SKM-1 treated with dmso at 0.1 percent for 144 hours (cell line): Measurements from ENCODE around the gene DNAH11.
A peak's percentile ranks its signal among the peaks of the same experiment; 100 is the strongest.
"Not testable (repeated sequence)": the region's sequence is repeated elsewhere in the genome, so short reads cannot be mapped to it uniquely, and the experiment has no call there.

ENCODE experiments used
- DNase-seq: peaks from one replicate; lab custom pipeline; 2025; ENCODE audit not compliant: unreplicated experiment; lab: John Stamatoyannopoulos, UW

Gene DNAH11

DNA sequence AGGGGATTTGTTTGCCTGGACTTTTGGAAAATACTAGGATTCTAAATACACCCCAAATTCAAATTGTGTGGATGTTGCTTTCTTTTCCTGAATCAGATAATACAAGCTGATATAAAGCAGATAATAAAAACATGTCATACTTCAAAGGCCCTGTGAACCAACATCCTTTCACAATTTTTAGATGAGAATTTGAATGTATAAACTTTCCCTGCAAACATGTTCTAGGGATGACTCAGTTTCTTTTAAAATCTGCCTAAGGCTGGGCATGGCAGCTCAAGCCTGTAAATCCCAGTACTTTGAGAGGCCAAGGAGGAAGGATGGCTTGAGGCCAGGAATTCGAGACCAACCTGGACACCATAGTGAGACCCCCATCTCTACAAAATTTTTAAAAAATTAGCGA is 340.7 kb downstream of the DNAH11 start:
- DNase-seq: not testable (repeated sequence)

DNA sequence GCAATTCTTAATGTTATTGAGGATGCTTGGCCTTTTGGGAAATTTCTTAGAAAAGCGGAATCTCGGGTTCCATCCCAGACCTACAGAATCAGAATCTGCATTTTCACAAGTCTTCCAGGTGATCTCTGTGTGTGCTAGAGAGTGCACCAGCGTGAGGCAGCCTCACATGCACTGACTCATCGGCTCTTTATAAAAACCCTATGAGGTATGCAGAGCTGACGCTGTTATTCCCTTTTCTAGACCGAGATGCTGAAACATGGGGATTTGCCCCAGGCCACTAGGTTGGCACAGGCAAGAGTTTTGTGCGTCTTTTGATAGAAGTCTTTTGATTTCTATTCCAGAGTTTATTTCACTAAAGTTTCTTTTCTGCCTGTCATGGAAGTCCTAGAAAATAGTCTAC is 341.7 kb downstream of the DNAH11 start:
- DNase-seq: no peak

DNA sequence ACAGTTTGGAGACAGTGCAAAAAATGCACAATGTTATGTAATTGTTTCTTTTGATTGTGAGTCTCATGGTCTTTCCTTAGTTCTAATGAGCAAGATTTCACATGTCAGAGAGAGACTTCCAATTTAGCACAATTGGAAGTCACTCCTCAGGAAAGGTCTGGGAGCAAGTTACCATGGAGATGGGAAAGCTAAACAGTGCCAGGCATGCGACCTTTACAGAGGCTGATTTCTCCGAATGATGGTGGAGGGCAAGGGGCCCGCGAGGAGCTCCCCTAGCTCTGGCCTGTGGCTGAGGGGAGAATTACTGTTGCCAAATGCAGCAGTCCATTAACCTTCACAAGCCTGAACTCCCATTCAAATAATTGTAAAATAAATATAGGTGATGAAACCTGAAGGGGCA is 343.6 kb downstream of the DNAH11 start:
- no peak for DNase-seq

GRCh38 chr7:21887353-21887752 is 344.5 kb downstream of the DNAH11 start:
- no peak for DNase-seq

DNA sequence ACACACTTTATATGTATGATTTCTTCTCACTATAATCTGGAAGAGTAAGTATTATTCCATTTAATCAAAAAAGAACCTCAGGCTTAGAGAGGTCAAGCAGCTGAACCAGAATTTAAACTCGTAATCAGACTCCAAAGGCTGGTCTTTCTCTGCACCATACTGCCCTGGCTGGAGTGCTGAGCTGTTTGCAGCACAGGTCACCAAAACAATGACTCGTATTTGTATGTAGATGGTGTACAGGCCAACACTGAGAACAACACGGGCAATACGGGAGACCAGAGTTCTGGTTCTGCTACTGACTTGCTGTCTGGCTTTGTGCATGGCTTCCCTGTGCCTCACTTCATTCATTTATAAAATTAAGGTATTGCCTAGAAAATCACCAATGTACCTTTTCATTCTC is 344.9 kb downstream of the DNAH11 start:
- DNase-seq: no peak

DNA sequence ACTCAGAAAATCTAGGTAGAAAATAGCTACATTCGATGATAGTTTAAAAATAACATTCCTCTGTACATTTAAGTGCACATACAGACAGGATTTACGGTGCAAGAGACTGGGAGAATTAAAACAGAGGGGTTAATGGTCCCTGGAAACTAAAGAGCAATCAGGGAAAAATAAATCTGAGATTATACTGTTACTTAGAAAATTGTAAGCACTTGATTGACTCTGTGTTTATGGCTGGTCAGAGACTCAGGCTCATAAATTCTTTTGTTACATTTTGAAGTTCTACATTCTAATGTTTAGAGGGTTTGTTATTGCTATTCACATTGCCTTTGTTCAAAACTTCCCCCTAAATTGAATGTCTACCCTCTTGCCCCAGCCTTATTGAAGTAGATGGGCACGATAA is 348.5 kb downstream of the DNAH11 start:
- DNase-seq: no peak

- DNase-seq: no peak
Measured at GRCh38 chr7:21893401-21893800, 350.6 kb downstream of the DNAH11 start.

- DNase-seq: peak; percentile 78
Measured at GRCh38 chr7:21898265-21898930, 355.6 kb downstream of the DNAH11 start.

DNA sequence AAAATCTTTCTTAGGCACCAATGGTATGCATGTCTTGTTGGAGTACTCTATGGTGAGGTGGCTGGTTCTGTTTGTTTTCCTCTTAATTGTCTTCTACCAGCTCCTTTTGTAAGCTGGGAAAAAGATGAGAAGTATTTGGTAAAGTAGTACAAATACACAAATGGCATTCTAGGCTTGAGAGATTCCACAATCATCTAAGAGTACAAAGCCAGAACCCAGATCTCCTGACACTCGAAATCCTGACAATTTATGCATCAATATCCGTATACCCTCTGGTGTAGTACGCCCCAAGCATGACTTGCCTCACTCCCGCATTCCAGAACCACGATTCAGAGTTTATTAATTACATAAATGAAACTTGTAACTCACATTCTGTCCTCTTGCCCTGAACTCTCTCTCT is 359.4 kb downstream of the DNAH11 start:
- DNase-seq: no peak

- DNase-seq: no peak
Measured at GRCh38 chr7:21903020-21903786, 360.4 kb downstream of the DNAH11 start.

- DNase-seq: no peak
Measured at GRCh38 chr7:21908746-21909145, 365.9 kb downstream of the DNAH11 start.

DNA sequence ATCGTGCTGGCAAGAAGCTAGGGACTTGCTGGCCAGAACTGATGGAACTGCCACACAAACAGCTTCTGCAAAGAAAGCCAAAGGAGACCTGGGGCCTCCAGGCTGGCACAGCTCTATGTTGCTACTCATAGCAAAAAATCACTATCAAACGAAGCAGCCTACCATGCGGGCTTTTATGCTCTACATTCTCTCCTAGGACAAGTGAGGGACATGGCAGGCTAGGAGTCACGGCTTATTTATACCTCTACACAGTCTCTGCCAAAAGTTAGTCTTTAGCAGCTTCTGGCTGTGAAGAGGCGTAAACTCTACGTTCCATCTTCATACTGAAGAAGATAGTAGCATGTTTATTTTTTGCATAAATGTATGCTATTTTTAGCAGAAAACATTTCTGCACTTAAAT is 367.4 kb downstream of the DNAH11 start:
- no peak for DNase-seq

GRCh38 chr7:21911341-21911875 is 368.6 kb downstream of the DNAH11 start:
- DNase-seq: no peak

GRCh38 chr7:21912305-21912704 is 369.5 kb downstream of the DNAH11 start:
- DNase-seq: no peak

- no peak for DNase-seq
Measured at GRCh38 chr7:21912931-21913780, 370.3 kb downstream of the DNAH11 start.

- DNase-seq: no peak
Measured at GRCh38 chr7:21914671-21915070, 371.8 kb downstream of the DNAH11 start.

GRCh38 chr7:21915140-21915539 is 372.3 kb downstream of the DNAH11 start:
- no peak for DNase-seq

DNA sequence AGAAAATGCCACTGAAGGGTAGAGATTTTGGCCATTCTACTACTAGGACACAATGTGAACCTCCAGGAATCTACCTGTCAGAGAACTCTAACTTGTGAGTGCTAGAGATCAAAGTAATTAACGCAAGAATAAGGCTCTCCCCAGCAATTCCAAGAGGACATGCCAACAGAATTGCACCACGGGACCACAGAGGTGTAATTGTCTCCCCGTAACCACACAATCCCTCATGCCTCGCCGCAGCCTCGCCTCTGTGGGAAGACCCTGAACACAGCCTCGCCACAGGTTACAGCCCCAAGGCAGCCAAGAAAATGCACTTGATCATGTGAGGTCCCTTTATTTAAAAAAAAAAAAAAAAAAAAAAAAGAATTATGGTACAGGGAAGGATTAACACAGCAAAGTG is 373.3 kb downstream of the DNAH11 start:
- no peak for DNase-seq

DNA sequence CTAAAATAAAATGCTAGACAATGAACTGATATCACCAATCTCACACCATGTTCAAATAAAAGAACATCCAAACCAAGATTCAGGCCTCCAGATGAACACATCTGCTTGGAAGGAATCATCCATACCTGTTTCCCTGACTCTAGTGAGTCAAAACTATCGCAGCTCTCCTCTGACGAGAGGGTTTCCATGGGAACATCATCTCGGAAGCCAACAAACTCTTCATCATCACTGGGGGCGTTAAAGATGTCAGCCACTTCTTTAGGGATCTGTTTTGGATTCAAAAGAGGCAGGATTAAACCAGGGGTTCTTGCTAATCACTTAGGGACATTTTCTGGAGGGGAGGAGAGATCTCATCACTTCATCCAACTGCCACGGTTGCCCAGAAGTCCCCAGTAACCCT is 373.8 kb downstream of the DNAH11 start:
- DNase-seq: no peak

GRCh38 chr7:21918216-21918615 is 375.4 kb downstream of the DNAH11 start:
- DNase-seq: no peak

GRCh38 chr7:21920936-21921335 is 378.1 kb downstream of the DNAH11 start:
- DNase-seq: no peak

- no peak for DNase-seq
Measured at GRCh38 chr7:21922605-21923004, 379.8 kb downstream of the DNAH11 start.
